Esophagus muscularis mucosa (tissue), 4 donors: ENCODE measurements around the gene KATNB1. TPM values are rescaled to one million over a fixed set of nuclear protein-coding genes. Genes with fewer than 3 reads are reported as not detected.

Experiments used
- DNase-seq: peaks from one replicate; pipeline ENCODE4 v3.0.0-alpha.2; 2017; ENCODE audit errors: extremely low spot score
- H3K27ac ChIP-seq, 4 donors: fragments of 200-600 bp; sonication (generic); replicated peaks in 1 of 4; 1 replicate in 3 of 4; 2 replicates in 1 of 4; pipeline ENCODE4 v1.5.1; 2016 to 2019; ENCODE audit warnings: mild to moderate bottlenecking in 1 of 4
- H3K27me3 ChIP-seq, 4 donors: fragments of 200-600 bp; sonication (generic); one replicate each; pipeline versions ENCODE4 v1.5.1 to v1.6.0; 2016 to 2019
- H3K36me3 ChIP-seq, 4 donors: fragments of 200-600 bp; sonication (generic); one replicate each; pipeline ENCODE4 v1.5.1; 2016 to 2019
- H3K4me1 ChIP-seq, 4 donors: fragments of 200-600 bp; sonication (generic); one replicate each; pipeline ENCODE4 v1.5.1; 2016 to 2019
- H3K4me3 ChIP-seq, 4 donors: fragments of 200-600 bp; sonication (generic); 1 replicate in 2 of 4; 2 replicates in 2 of 4; pipeline ENCODE4 v1.5.1; 2016 to 2019; ENCODE audit warnings: mild to moderate bottlenecking in 4 of 4, moderate library complexity in 1 of 4
- H3K9me3 ChIP-seq, 4 donors: fragments of 200-600 bp; sonication (generic); 1 replicate in 3 of 4; 2 replicates in 1 of 4; pipeline ENCODE4 v1.5.1; 2016 to 2019
- CTCF ChIP-seq, 3 experiments: fragments of 200-600 bp in 2 of 3; fragments of 450-650 bp in 1 of 3; sonication (generic) in 2 of 3; IDR thresholded peaks; one replicate each; pipeline ENCODE4 v1.5.1; 2017 to 2019; ENCODE audit warnings: antibody characterized with exemption in 3 of 3, mild to moderate bottlenecking in 2 of 3, moderate library complexity in 1 of 3
- EP300 ChIP-seq: sonication (generic); formaldehyde crosslinking; IDR thresholded peaks from one replicate; pipeline ENCODE4 v1.6.1; 2017; ENCODE audit warnings: antibody characterized with exemption
- POLR2A ChIP-seq: fragments of 450-650 bp; IDR thresholded peaks from one replicate; pipeline ENCODE4 v1.6.1; 2017; ENCODE audit warnings: antibody characterized with exemption, moderate library complexity, mild to moderate bottlenecking, low read depth
- POLR2AphosphoS5 ChIP-seq, 2 donors: sonication (generic); formaldehyde crosslinking; IDR thresholded peaks; one replicate each; pipeline ENCODE4 v1.6.1; 2017; ENCODE audit warnings: antibody characterized with exemption in 2 of 2
- WGBS: methylation state at CpG from one replicate; pipeline ENCODE4 v1.1.5; 2018; 5-methylcytosine and 5-hydroxymethylcytosine counted together
- intact Hi-C: fragments of 100-400 bp; cut with DNase I; formaldehyde crosslinking; loops from one replicate; pipeline ENCODE4 v1.15.1; 2023
- total RNA-seq, 4 donors: library from RNA; depleted of rRNA; stranded (reverse); fragments of >200 nt; gene quantifications; one replicate each; pipeline versions ENCODE4 v1.1.0 to v1.2.1, GENCODE V29; 2016

The KATNB1 gene
- total RNA-seq, 4 donors from 2014 or later: 10.4 to 16.9 (median 15.3) TPM

GRCh38 chr16:57693550-57693949, 42.0 kb upstream of the KATNB1 start:
- intact Hi-C loops: no loop called here
- TF ChIP-seq POLR2A (no peak), CTCF (IDR thresholded peaks at IDR 0.05) (no peak), POLR2AphosphoS5 (IDR thresholded peaks at IDR 0.05) (no peak), EP300 (no peak)
- 72% methylated on average over 4 of the region's 4 CpGs for WGBS
- Histone ChIP-seq H3K36me3 (no peaks in the 10 kb centered on the region), H3K27ac (no peak overlapping the region), H3K27me3 (peaks cover 0 to 29% (median 0%) of the 10 kb centered on the region in 4 donors), H3K4me1 (peaks cover 0 to 7% (median 0%) of the 10 kb centered on the region in 4 donors), H3K4me3 (no peak overlapping the region), H3K9me3 (no peaks in the 10 kb centered on the region)
- DNase-seq: no peak

GRCh38 chr16:57694231-57694724, 41.3 kb upstream of the KATNB1 start:
- DNase-seq: no peak
- Histone ChIP-seq H3K4me3 (no peak overlapping the region), H3K9me3 (no peaks in the 10 kb centered on the region), H3K36me3 (no peaks in the 10 kb centered on the region), H3K27ac (no peak overlapping the region), H3K4me1 (peaks cover 0 to 7% (median 0%) of the 10 kb centered on the region in 4 donors), H3K27me3 (peaks cover 0 to 22% (median 0%) of the 10 kb centered on the region in 4 donors)
- TF ChIP-seq POLR2AphosphoS5 (IDR thresholded peaks at IDR 0.05) (no peak), EP300 (no peak), CTCF (IDR thresholded peaks at IDR 0.05) (no peak), POLR2A (no peak)
- WGBS: 66% methylated on average over 10 of the region's 10 CpGs
- intact Hi-C loops: no loop called here

GRCh38 chr16:57694725-57695679, 40.6 kb upstream of the KATNB1 start, which contains the start of gene DRC7:
TSS of gene DRC7 (plus strand) at chr16:57694806. CDS start at chr16:57697950, 3,144 bp downstream.
- no peak within 1 kb of the TSS for H3K27ac ChIP-seq
- WGBS: 45% methylated on average over 6 of the region's 8 CpGs
- no peaks in the 10 kb centered on the region for H3K36me3 ChIP-seq
- intact Hi-C loops: no loop called here
- H3K9me3 ChIP-seq: no peaks in the 10 kb centered on the region
- peaks cover 0 to 4% (median 0%) of the 10 kb centered on the region in 4 donors for H3K4me1 ChIP-seq
- no peak for TF ChIP-seq CTCF (IDR thresholded peaks at IDR 0.05)
- peak within 1 kb of the TSS in 3 of 4 donors; percentile 9 to 21 (median 18) for H3K4me3 ChIP-seq
- peaks cover 0 to 15% (median 0%) of the 10 kb centered on the region in 4 donors for H3K27me3 ChIP-seq
- no peak for DNase-seq

- Histone ChIP-seq H3K36me3 (no peaks in the 10 kb centered on the region), H3K9me3 (no peaks in the 10 kb centered on the region), H3K4me1 (peaks cover 0 to 4% (median 0%) of the 10 kb centered on the region in 4 donors), H3K4me3 (no peak overlapping the region), H3K27me3 (peaks cover 0 to 10% (median 0%) of the 10 kb centered on the region in 4 donors), H3K27ac (no peak overlapping the region)
- WGBS: 69% methylated on average over 5 of the region's 5 CpGs
- intact Hi-C loops: no loop called here
- DNase-seq: no peak
- no peak for TF ChIP-seq EP300
- TF ChIP-seq POLR2A: no peak
- TF ChIP-seq CTCF (IDR thresholded peaks at IDR 0.05): no peak
- TF ChIP-seq POLR2AphosphoS5 (IDR thresholded peaks at IDR 0.05): no peak
Observed at GRCh38 chr16:57695680-57696069, 39.9 kb upstream of the KATNB1 start.
